SK-N-MC (cell line): ENCODE results near the gene CDC25B.
A peak's percentile ranks its signal among the peaks of the same experiment; 100 is the strongest.

Source experiments
- DNase-seq: peaks from one replicate; pipeline ENCODE4 v3.0.0-alpha.2; 2011; ENCODE audit warnings: low read depth, low spot score
- H3K27ac ChIP-seq: fragments of 200-600 bp; sonication (generic); 2 replicates; pipeline ENCODE4 v1.5.1; 2016; ENCODE audit warnings: mixed run types
- H3K36me3 ChIP-seq: fragments of 200-600 bp; sonication (generic); 2 replicates; pipeline ENCODE4 v1.6.1; 2017; ENCODE audit warnings: antibody characterized with exemption, low read length, mixed read lengths; ENCODE audit not compliant: insufficient read depth
- H3K4me3 ChIP-seq: fragments of 200-600 bp; sonication (generic); 2 replicates; pipeline ENCODE4 v1.5.1; 2016
- H3K9ac ChIP-seq: fragments of 200-600 bp; sonication (generic); 2 replicates; pipeline ENCODE4 v1.8.0; 2017; ENCODE audit warnings: mixed run types, mixed read lengths; ENCODE audit not compliant: insufficient read length
- H3K9me3 ChIP-seq: fragments of 200-600 bp; sonication (generic); 2 replicates; pipeline ENCODE4 v1.6.1; 2017; ENCODE audit warnings: low read depth, mild to moderate bottlenecking, antibody characterized with exemption, low read length, moderate library complexity, mixed read lengths
- EZH2 ChIP-seq: fragments of 200-600 bp; sonication (generic); IDR thresholded peaks from one replicate; pipeline ENCODE4 v1.6.1; 2017; ENCODE audit warnings: antibody characterized with exemption
- FOXP2 ChIP-seq: optimal IDR thresholded peaks from 2 replicates; pipeline ENCODE3; 2011; ENCODE audit warnings: mild to moderate bottlenecking, moderate library complexity; ENCODE audit not compliant: insufficient read depth; ENCODE audit errors: extremely low read length, control extremely low read depth
- POLR2AphosphoS5 ChIP-seq: IDR thresholded peaks from 2 replicates; pipeline ENCODE4 v1.6.1; 2012; ENCODE audit warnings: mild to moderate bottlenecking, low read depth, low read length, borderline replicate concordance

The CDC25B gene

GRCh38 chr20:3781153-3781910, 14.8 kb upstream of the CDC25B start, which contains the start of gene SPEF1:
SPEF1 (minus strand) TSS chr20:3781448; CDS start chr20:3781287, 161 bp downstream.
- Histone ChIP-seq H3K9ac (no peak within 1 kb of the TSS), H3K36me3 (peaks cover 16% of the 10 kb centered on the region), H3K27ac (peak within 1 kb of the TSS; percentile 51), H3K9me3 (no peaks in the 10 kb centered on the region), H3K4me3 (peak within 1 kb of the TSS; percentile 78)
- no peak for DNase-seq
- peak; percentile 49; the same call in 1 of the 2 replicates for TF ChIP-seq POLR2AphosphoS5
- TF ChIP-seq FOXP2, result no peak

GRCh38 chr20:3782597-3782996, 13.5 kb upstream of the CDC25B start:
- Histone ChIP-seq H3K9ac (no peak overlapping the region), H3K9me3 (no peaks in the 10 kb centered on the region), H3K27ac (0 out of 2 replicates have a peak overlapping the region, but pooled peaks have one; percentile 21), H3K4me3 (no peak overlapping the region), H3K36me3 (peaks cover 16% of the 10 kb centered on the region)
- DNase-seq, result no peak
- TF ChIP-seq EZH2, result no peak
- no peak for TF ChIP-seq POLR2AphosphoS5
- TF ChIP-seq FOXP2, result no peak

DNA sequence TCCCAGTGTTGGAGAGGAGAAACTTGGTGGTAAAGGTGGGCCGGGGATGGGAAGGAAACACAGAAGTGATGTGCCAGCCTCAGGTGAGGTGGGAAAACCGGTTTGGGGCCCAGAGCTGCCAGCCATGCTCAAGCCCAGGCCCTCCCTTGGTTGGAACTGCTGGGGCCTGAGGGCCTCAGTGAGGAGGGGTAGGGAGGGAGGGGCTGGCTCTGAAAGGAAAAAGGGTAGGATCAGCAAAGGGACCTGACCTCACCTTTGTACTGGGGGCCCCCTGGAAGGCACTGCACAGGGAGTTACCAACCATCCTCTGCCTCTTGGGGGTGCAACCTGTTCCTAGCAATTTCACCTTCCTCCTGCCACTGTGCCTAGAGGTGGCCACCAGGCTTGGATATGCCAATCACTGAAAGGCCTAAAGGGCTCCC, 13.0 kb upstream of the CDC25B start:
- Histone ChIP-seq H3K4me3 (no peak overlapping the region), H3K27ac (0 out of 2 replicates have a peak overlapping the region, but pooled peaks have one; percentile 7)
- DNase-seq, result no peak

DNA sequence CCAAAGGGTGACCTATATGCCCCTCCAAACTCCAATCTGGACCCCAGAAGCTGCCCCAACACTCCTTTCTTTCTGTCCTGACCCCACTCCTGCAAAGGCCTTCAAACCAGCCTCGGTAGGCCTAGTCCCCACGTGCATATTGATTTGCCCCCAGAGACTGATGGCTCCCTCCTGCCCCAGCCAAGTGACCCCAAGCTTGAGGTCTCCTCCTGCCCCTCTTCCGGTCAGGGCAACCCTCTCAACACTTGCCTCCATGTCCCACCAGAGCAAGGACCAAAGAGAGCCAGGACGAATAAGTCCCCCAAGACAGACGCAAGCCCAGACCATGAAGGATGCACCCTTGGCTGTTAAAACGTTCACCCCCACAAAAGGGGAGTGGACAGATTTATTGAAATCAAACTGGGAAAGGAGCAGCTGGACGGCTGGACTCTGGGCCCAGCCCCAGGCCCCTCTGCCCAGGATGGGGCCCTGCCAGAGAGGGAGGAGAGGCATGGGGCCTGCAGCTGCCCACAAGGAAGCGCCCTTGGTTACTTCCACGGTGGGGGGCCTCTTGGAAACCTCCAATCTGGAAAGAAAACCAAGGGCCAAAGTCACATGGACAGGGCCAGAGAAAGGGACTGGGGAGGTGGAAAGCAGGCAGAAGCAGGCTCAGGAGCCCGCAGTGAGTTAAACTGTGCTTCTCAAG, 12.5 kb upstream of the CDC25B start:
- Histone ChIP-seq H3K4me3 (0 out of 2 replicates have a peak overlapping the region, but pooled peaks have one; percentile 95), H3K36me3 (peaks cover 16% of the 10 kb centered on the region), H3K27ac (0 out of 2 replicates have a peak overlapping the region, but pooled peaks have one; percentile 7), H3K9me3 (no peaks in the 10 kb centered on the region), H3K9ac (no peak overlapping the region)
- TF ChIP-seq POLR2AphosphoS5 (no peak; the same call in 1 of the 2 replicates), EZH2 (no peak), FOXP2 (no peak)
- no peak for DNase-seq

More for the DNA sequence above, 13.0 kb upstream of the CDC25B start:
- no peak for TF ChIP-seq FOXP2
- no peak for TF ChIP-seq POLR2AphosphoS5
- no peak for TF ChIP-seq EZH2
- Histone ChIP-seq H3K9ac (no peak overlapping the region), H3K9me3 (no peaks in the 10 kb centered on the region), H3K36me3 (peaks cover 16% of the 10 kb centered on the region)

GRCh38 chr20:3784216-3784853, 11.8 kb upstream of the CDC25B start:
- Histone ChIP-seq H3K4me3 (peak overlapping the region; percentile 95), H3K9ac (peak overlapping the region; percentile 92), H3K9me3 (no peaks in the 10 kb centered on the region), H3K27ac (no peak overlapping the region), H3K36me3 (peaks cover 16% of the 10 kb centered on the region)
- TF ChIP-seq EZH2, result no peak
- DNase-seq, result no peak

- no peak overlapping the region for H3K27ac ChIP-seq
- H3K36me3 ChIP-seq, result peaks cover 16% of the 10 kb centered on the region
- peak overlapping the region; percentile 92 for H3K9ac ChIP-seq
- TF ChIP-seq FOXP2 (no peak), EZH2 (no peak), POLR2AphosphoS5 (no peak)
- peak overlapping the region; percentile 95 for H3K4me3 ChIP-seq
- DNase-seq, result no peak
- H3K9me3 ChIP-seq, result no peaks in the 10 kb centered on the region
Observed at GRCh38 chr20:3784863-3785239, 11.3 kb upstream of the CDC25B start.

- Histone ChIP-seq H3K27ac (0 out of 2 replicates have a peak overlapping the region, but pooled peaks have one; percentile 54), H3K9me3 (no peaks in the 10 kb centered on the region), H3K4me3 (peak overlapping the region; percentile 95), H3K36me3 (peaks cover 16% of the 10 kb centered on the region), H3K9ac (peak overlapping the region; percentile 92)
- DNase-seq, result no peak
- TF ChIP-seq EZH2, result no peak
- no peak for TF ChIP-seq FOXP2
- TF ChIP-seq POLR2AphosphoS5, result no peak
Observed at GRCh38 chr20:3785240-3786125, 10.6 kb upstream of the CDC25B start.
